Aorta (tissue), 5 donors: ENCODE measurements around the gene SEMG1. TPM values are rescaled to one million over a fixed set of nuclear protein-coding genes. Genes with fewer than 3 reads are reported as not detected.

Experiments used
- ATAC-seq: fragments of 200-7000 bp; cut with Tn5 transposase; one replicate; pipeline ENCODE4 v1.9.1; 2022; ENCODE audit warnings: moderate library complexity; ENCODE audit not compliant: low FRiP score
- DNase-seq, 2 donors: peaks; one replicate each; pipeline ENCODE4 v3.0.0-alpha.2; 2020
- H3K27ac ChIP-seq, 2 donors: one replicate each; pipeline ENCODE4 v1.5.1; 2013; ENCODE audit warnings: low read length in 2 of 2, mild to moderate bottlenecking in 2 of 2, moderate library complexity in 2 of 2, control low read depth in 1 of 2, inconsistent platforms in 1 of 2, low read depth in 1 of 2
- H3K27me3 ChIP-seq, 2 donors: one replicate each; pipeline ENCODE4 v1.6.1; 2013; ENCODE audit warnings: control low read depth in 1 of 2, low read length in 1 of 2, mild to moderate bottlenecking in 1 of 2, moderate library complexity in 1 of 2; ENCODE audit not compliant: insufficient read depth in 2 of 2, control insufficient read depth in 1 of 2
- H3K36me3 ChIP-seq, 2 donors: one replicate each; pipeline ENCODE4 v1.6.1; 2013; ENCODE audit warnings: control low read depth in 1 of 2, low read length in 1 of 2, mild to moderate bottlenecking in 1 of 2; ENCODE audit not compliant: insufficient read depth in 2 of 2, control insufficient read depth in 1 of 2
- H3K4me1 ChIP-seq, 2 donors: one replicate each; pipeline ENCODE4 v1.6.1; 2013; ENCODE audit warnings: low read length in 2 of 2, control low read depth in 1 of 2, mild to moderate bottlenecking in 1 of 2, moderate library complexity in 1 of 2; ENCODE audit not compliant: insufficient read depth in 2 of 2, control insufficient read depth in 1 of 2
- H3K4me3 ChIP-seq, 2 donors: one replicate each; pipeline ENCODE4 v1.5.1; 2013; ENCODE audit warnings: low read length in 2 of 2, control low read depth in 1 of 2, mild to moderate bottlenecking in 1 of 2
- H3K9me3 ChIP-seq: one replicate; pipeline ENCODE4 v1.6.1; 2013; ENCODE audit warnings: mild to moderate bottlenecking, low read length; ENCODE audit not compliant: control insufficient read depth
- WGBS, 2 donors: extraction: QIAGEN DNeasy Blood & Tissue Kit; methylation state at CpG; one replicate each; pipeline ENCODE4 v1.1.7; 2013; 5-methylcytosine and 5-hydroxymethylcytosine counted together
- intact Hi-C, 2 donors: fragments of 100-400 bp; cut with DNase I; formaldehyde crosslinking; loops; one replicate each; pipeline versions ENCODE4 v1.14.2 to v1.15.0; 2022
- long read RNA-seq, 2 donors: library from polyadenylated mRNA; unstranded; transcript quantifications; one replicate each; pipeline ENCODE4 v2.0.0, GENCODE V29; 2020 to 2021
- polyA plus RNA-seq, 2 donors: library from polyadenylated mRNA; stranded (reverse); fragments of 200-250 nt; gene quantifications; one replicate each; pipeline ENCODE4 v1.2.3, GENCODE V29; 2013
- total RNA-seq, 2 donors: library from RNA; stranded (reverse); fragmentation: NEBNext Ultra II Directional; extraction: Animal tissue kit (Norgen Biotek cat#: 25700); gene quantifications; one replicate each; pipeline ENCODE4 v1.2.1, GENCODE V29; 2021
- donor health status: healthy with polysubstance abuse.
- donor health status: Bipolar disorder and iron deficiency.
- donor health status: DM: no; HTN: no; CAD: no.
- donor health status: DM: no; HTN: no; CAD: no.
- donor health status: DM: yes; HTN: yes; CAD: no.

Gene SEMG1
- total RNA-seq, result not detected
- polyA plus RNA-seq, result not detected
- long read RNA-seq, donor 1, result 0 reads
- long read RNA-seq, donor 2, result 0 reads

DNA sequence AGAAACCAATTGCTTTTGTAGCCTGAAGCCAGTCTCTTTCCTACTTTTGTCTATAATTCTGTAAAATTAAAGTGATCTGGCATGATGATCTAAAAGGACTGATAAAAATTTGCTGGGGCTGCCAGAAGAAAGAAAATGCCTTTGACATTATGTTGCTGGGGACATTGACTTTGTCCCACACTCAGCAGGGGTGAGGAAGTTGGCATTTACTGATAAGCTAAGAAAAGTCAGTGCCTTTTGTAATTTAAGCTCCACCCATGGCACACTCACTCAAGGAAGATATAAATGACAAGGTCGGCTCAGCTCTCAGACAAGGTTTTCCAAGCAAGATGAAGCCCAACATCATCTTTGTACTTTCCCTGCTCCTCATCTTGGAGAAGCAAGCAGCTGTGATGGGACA lies at the start of gene SEMG1:
SEMG1 (plus strand) TSS at position 309 of the 400 bp plus-strand sequence; CDS start at position 330, 21 bp downstream.
- no peaks in the 10 kb centered on the region for H3K4me1 ChIP-seq
- H3K27me3 ChIP-seq, result no peaks in the 10 kb centered on the region
- intact Hi-C loops, result no loop called here
- H3K36me3 ChIP-seq, result no peaks in the 10 kb centered on the region
- ATAC-seq, result no peak
- no peak within 1 kb of the TSS for H3K4me3 ChIP-seq
- DNase-seq, result no peak
- H3K27ac ChIP-seq, result no peak within 1 kb of the TSS
- WGBS, 2 donors, result 49 to 58% methylated on average over 1 of the region's 1 CpG
- H3K9me3 ChIP-seq, result peaks cover 3% of the 10 kb centered on the region

DNA sequence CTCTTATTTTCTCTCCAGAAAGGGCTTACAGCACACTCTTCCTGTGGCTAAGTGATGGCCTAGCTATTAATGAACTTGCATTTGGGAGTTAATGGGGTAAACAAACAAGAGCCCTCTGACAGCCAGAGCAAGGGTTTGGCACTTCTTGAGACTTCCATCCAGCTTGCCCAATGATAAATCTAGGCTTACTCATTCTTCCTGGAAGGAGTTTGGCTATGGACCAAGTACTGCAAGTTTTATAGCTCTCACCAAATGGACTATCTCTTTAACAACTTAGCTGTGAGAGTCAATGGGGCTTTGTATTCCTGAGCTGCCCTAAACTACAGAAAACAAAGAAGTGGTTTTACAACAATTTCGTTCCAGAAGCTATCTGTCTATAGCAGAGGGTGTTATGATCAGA lies 48.9 kb upstream of the SEMG1 start:
- Histone ChIP-seq H3K9me3 (peaks cover 11% of the 10 kb centered on the region), H3K4me3 (no peak overlapping the region), H3K27me3 (peaks cover 0 to 2% of the 10 kb centered on the region in 2 donors), H3K4me1 (no peaks in the 10 kb centered on the region), H3K27ac (no peak overlapping the region), H3K36me3 (no peaks in the 10 kb centered on the region)
- no peak for DNase-seq
- ATAC-seq, result no peak
- 20 to 27% methylated on average over 1 of the region's 1 CpG for WGBS, 2 donors
- intact Hi-C loops, result no loop called here

GRCh38 chr20:45163083-45163803 lies 43.6 kb upstream of the SEMG1 start:
- no peak overlapping the region for H3K4me3 ChIP-seq
- DNase-seq, result no peak
- intact Hi-C loops, result no loop called here
- 44 to 55% methylated on average over 1 of the region's 1 CpG for WGBS, 2 donors
- no peaks in the 10 kb centered on the region for H3K4me1 ChIP-seq
- H3K27me3 ChIP-seq, result peaks cover 0 to 4% of the 10 kb centered on the region in 2 donors
- H3K27ac ChIP-seq, result no peak overlapping the region
- no peaks in the 10 kb centered on the region for H3K36me3 ChIP-seq
- ATAC-seq, result no peak
- H3K9me3 ChIP-seq, result peaks cover 7% of the 10 kb centered on the region

GRCh38 chr20:45164906-45165305 lies 41.9 kb upstream of the SEMG1 start:
- DNase-seq, result no peak
- intact Hi-C loops, result no loop called here
- no peak for ATAC-seq
- H3K4me1 ChIP-seq, result no peaks in the 10 kb centered on the region
- no peak overlapping the region for H3K4me3 ChIP-seq
- peaks cover 0 to 4% of the 10 kb centered on the region in 2 donors for H3K27me3 ChIP-seq
- H3K9me3 ChIP-seq, result peaks cover 6% of the 10 kb centered on the region
- H3K36me3 ChIP-seq, result no peaks in the 10 kb centered on the region
- no peak overlapping the region for H3K27ac ChIP-seq
- WGBS, 2 donors, result 71 to 87% methylated on average over 1 of the region's 1 CpG

DNA sequence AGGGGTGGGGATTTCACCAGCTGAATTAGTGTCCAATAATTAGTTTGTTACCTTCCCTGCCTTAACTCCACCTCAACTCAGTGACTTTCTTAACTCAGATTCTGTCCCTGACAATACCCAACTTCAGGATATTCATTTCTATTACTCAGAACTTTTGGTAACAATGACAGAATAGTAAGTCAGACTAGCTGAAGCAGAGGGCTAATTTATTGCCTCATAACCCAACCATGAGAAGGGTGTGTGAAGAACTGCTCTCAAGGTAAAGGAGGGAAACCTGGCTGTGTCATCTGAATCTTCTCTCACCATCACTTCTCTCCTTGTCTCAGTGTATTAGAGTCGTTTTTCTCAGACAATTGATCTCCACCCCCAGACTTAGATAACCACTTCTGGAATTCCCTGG lies 33.3 kb upstream of the SEMG1 start:
- no peak for DNase-seq
- ATAC-seq, result no peak
- WGBS, 2 donors, result 19 to 22% methylated on average over 1 of the region's 1 CpG
- H3K9me3 ChIP-seq, result no peaks in the 10 kb centered on the region
- no peak overlapping the region for H3K27ac ChIP-seq
- H3K27me3 ChIP-seq, result no peaks in the 10 kb centered on the region
- no peak overlapping the region for H3K4me3 ChIP-seq
- intact Hi-C loops, result no loop called here
- H3K4me1 ChIP-seq, result no peaks in the 10 kb centered on the region
- H3K36me3 ChIP-seq, result no peaks in the 10 kb centered on the region

GRCh38 chr20:45174434-45175364 lies 32.1 kb upstream of the SEMG1 start, which contains the start of gene PI3:
Gene PI3 (plus strand): TSS chr20:45174902. CDS start chr20:45174923, 21 bp downstream.
- no peak for DNase-seq
- no peak for ATAC-seq
- Histone ChIP-seq H3K4me3 (no peak within 1 kb of the TSS), H3K36me3 (no peaks in the 10 kb centered on the region), H3K4me1 (no peaks in the 10 kb centered on the region), H3K9me3 (no peaks in the 10 kb centered on the region), H3K27me3 (no peaks in the 10 kb centered on the region), H3K27ac (no peak within 1 kb of the TSS)
- intact Hi-C loops, result no loop called here
- WGBS, 2 donors, result 62 to 64% methylated on average over 8 of the region's 8 CpGs

- Histone ChIP-seq H3K4me3 (no peak overlapping the region), H3K36me3 (no peaks in the 10 kb centered on the region), H3K9me3 (no peaks in the 10 kb centered on the region), H3K27ac (no peak overlapping the region), H3K4me1 (no peaks in the 10 kb centered on the region), H3K27me3 (no peaks in the 10 kb centered on the region)
- WGBS, 2 donors, result 59 to 60% methylated on average over 4 of the region's 4 CpGs
- ATAC-seq (no peak), DNase-seq (no peak)
- intact Hi-C loops, result no loop called here
Observed at GRCh38 chr20:45176526-45177267, 30.1 kb upstream of the SEMG1 start.

GRCh38 chr20:45179166-45179565 lies 27.7 kb upstream of the SEMG1 start:
- no peak for DNase-seq
- Histone ChIP-seq H3K36me3 (no peaks in the 10 kb centered on the region), H3K9me3 (no peaks in the 10 kb centered on the region), H3K4me3 (no peak overlapping the region), H3K4me1 (no peaks in the 10 kb centered on the region), H3K27ac (no peak overlapping the region), H3K27me3 (peaks cover 0 to 2% of the 10 kb centered on the region in 2 donors)
- ATAC-seq, result no peak
- intact Hi-C loops, result no loop called here
- 55% methylated on average over 2 of the region's 2 CpGs for WGBS, 2 donors
